Measurements from ENCODE around the gene DAPK1.

Gene DAPK1

GRCh38 chr9:87711857-87712800, 214.5 kb downstream of the DAPK1 start:
- Histone ChIP-seq H3K9me3 (ENCODE audit: control insufficient read depth, insufficient read depth, low read depth, low read length) (no peaks in the 10 kb centered on the region), H3K4me1 (ENCODE audit: control insufficient read depth, insufficient read depth, low read length) (no peaks in the 10 kb centered on the region), H3K4me3 (ENCODE audit: low read depth, low read length) (no peak overlapping the region), H3K27ac (ENCODE audit: extremely low read depth, low read depth, low read length) (no peak overlapping the region), H3K36me3 (ENCODE audit: control insufficient read depth in 2 of 2, insufficient read depth in 1 of 2, low read length in 2 of 2) (peaks cover 0 to 9% of the 10 kb centered on the region in 2 experiments; a peak in 1 of 3 replicates)
- CTCF ChIA-PET: interaction anchor here (0.6 kb wide), 2 partner anchors 27 to 763 kb away, joined by 3 to 4 read pairs; no protein-coding TSS in a partner anchor
- POLR2A ChIA-PET: interaction anchor here (0.5 to 1.0 kb wide), 2 partner anchors 11 to 14 kb away, joined by 3 to 4 read pairs; partner anchors contain the start of gene CTSL
- TF ChIP-seq ZNF292 (tag by site-specific recombination; IDR thresholded peaks at IDR 0.05; ENCODE audit: borderline replicate concordance, low read depth) (no peak), ZNF596 (tag by site-specific recombination; IDR thresholded peaks at IDR 0.05) (no peak), ZBTB26 (tag by site-specific recombination; optimal IDR thresholded peaks at IDR 0.05) (no peak), ZNF654 (tag by site-specific recombination; IDR thresholded peaks at IDR 0.05; ENCODE audit: low read depth) (no peak), ZFHX2 (tag by site-specific recombination; conservative IDR thresholded peaks at IDR 0.05) (peak; percentile 82), ZNF792 (tag by site-specific recombination; IDR thresholded peaks at IDR 0.05) (no peak), ZNF146 (tag by site-specific recombination; IDR thresholded peaks at IDR 0.05) (no peak), ZNF639 (tag by site-specific recombination; IDR thresholded peaks at IDR 0.05) (no peak), ZNF645 (tag by site-specific recombination; IDR thresholded peaks at IDR 0.05) (no peak), PATZ1 (tag by site-specific recombination; IDR thresholded peaks at IDR 0.05) (no peak), ZNF600 (tag by site-specific recombination; IDR thresholded peaks at IDR 0.05) (no peak), KLF7 (tag by site-specific recombination; IDR thresholded peaks at IDR 0.05; ENCODE audit: borderline replicate concordance) (no peak), ZNF155 (tag by site-specific recombination; IDR thresholded peaks at IDR 0.05) (no peak), ZNF548 (tag by site-specific recombination; IDR thresholded peaks at IDR 0.05) (no peak), ZNF366 (tag by site-specific recombination; conservative IDR thresholded peaks at IDR 0.05) (peak; percentile 37), ZNF174 (tag by site-specific recombination; IDR thresholded peaks at IDR 0.05) (no peak), ZNF10 (tag by site-specific recombination; IDR thresholded peaks at IDR 0.05) (no peak), PRDM6 (tag by site-specific recombination; IDR thresholded peaks at IDR 0.05) (no peak), ZBTB7A (tag by site-specific recombination; IDR thresholded peaks at IDR 0.05; ENCODE audit: low read depth) (no peak), SP7 (tag by site-specific recombination; IDR thresholded peaks at IDR 0.05) (no peak), ZNF138 (tag by site-specific recombination; IDR thresholded peaks at IDR 0.05; ENCODE audit: borderline replicate concordance) (no peak), ZNF157 (tag by site-specific recombination; IDR thresholded peaks at IDR 0.05) (no peak), ZNF2 (tag by site-specific recombination; IDR thresholded peaks at IDR 0.05) (no peak), ZEB2 (tag by site-specific recombination; IDR thresholded peaks at IDR 0.05) (no peak), ZFP37 (tag by site-specific recombination; IDR thresholded peaks at IDR 0.05) (no peak), ZBTB6 (tag by site-specific recombination; IDR thresholded peaks at IDR 0.05) (no peak), EGR2 (tag by site-specific recombination; IDR thresholded peaks at IDR 0.05; ENCODE audit: low read depth) (peak; percentile 73), ZNF629 (tag by site-specific recombination; IDR thresholded peaks at IDR 0.05) (0 out of 2 replicates have a peak, but pooled peaks have one; percentile 22), SCRT1 (tag by site-specific recombination; IDR thresholded peaks at IDR 0.05; ENCODE audit: borderline replicate concordance) (no peak)
